ENCODE results near the gene PRMT7.

The PRMT7 gene

GRCh38 chr16:68375801-68376536 lies 65.2 kb downstream of the PRMT7 start:
- peaks cover 2 to 22% (median 15%) of the 10 kb centered on the region in 4 experiments for H3K4me1 ChIP-seq (ENCODE audit: control extremely low read depth in 1 of 4, control insufficient read depth in 4 of 4, insufficient read depth in 4 of 4, low read length in 3 of 4)
- H3K9me3 ChIP-seq (ENCODE audit: control extremely low read depth in 1 of 5, control insufficient read depth in 4 of 5, insufficient read depth in 2 of 5, low read depth in 1 of 5, low read length in 4 of 5), result no peaks in the 10 kb centered on the region
- DNase-seq, result no peak
- H3K36me3 ChIP-seq (ENCODE audit: control insufficient read depth in 4 of 4, insufficient read depth in 4 of 4, low read length in 3 of 4), result no peaks in the 10 kb centered on the region
- WGBS (ENCODE audit: insufficient coverage), result 95% methylated on average over 9 of the region's 11 CpGs
- CTCF ChIA-PET, result interaction anchor here (1.0 to 2.3 kb wide), 4 partner anchors 8 to 21 kb away, joined by 3 to 9 read pairs (median 6); no protein-coding TSS in a partner anchor
- H3K27ac ChIP-seq (ENCODE audit: insufficient read depth in 1 of 2, low read depth in 1 of 2, low read length in 2 of 2, poor library complexity in 1 of 2, severe bottlenecking in 2 of 2), result no peak overlapping the region
- POLR2A ChIA-PET, result no interaction called here
- H3K27me3 ChIP-seq (replicated peaks in 2 of 5; ENCODE audit: control insufficient read depth in 4 of 5, insufficient read depth in 5 of 5, low read length in 4 of 5), result no peaks in the 10 kb centered on the region
- H3K4me3 ChIP-seq (ENCODE audit: control insufficient read depth in 1 of 7, extremely low read depth in 1 of 7, insufficient read depth in 4 of 7, low read depth in 2 of 7, low read length in 6 of 7), result no peak overlapping the region

DNA sequence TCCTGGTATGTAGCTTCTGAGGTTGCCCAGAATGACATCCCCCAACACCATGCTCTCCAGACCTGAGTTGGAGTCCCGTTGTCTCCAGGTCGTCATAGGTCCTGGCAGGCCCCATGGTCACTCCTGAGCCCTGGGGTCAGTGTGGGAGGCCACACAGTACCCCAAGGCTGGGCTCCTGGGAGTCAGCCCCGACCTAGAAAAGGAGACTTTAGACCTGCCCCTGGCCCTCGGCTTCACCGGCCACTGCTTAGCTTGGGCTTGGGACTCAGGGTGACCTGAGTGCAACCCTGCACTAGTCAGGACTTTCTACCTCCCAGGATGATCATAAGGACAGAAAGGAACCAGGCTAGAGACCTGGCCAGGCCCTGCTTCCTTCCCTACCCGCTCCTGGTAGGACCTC lies 65.8 kb downstream of the PRMT7 start:
- no peak for DNase-seq
- Histone ChIP-seq H3K4me3 (ENCODE audit: control insufficient read depth in 1 of 7, extremely low read depth in 1 of 7, insufficient read depth in 4 of 7, low read depth in 2 of 7, low read length in 6 of 7) (no peak overlapping the region), H3K4me1 (ENCODE audit: control extremely low read depth in 1 of 4, control insufficient read depth in 4 of 4, insufficient read depth in 4 of 4, low read length in 3 of 4) (peaks cover 2 to 18% (median 11%) of the 10 kb centered on the region in 4 experiments), H3K27me3 (replicated peaks in 2 of 5; ENCODE audit: control insufficient read depth in 4 of 5, insufficient read depth in 5 of 5, low read length in 4 of 5) (no peaks in the 10 kb centered on the region), H3K36me3 (ENCODE audit: control insufficient read depth in 4 of 4, insufficient read depth in 4 of 4, low read length in 3 of 4) (no peaks in the 10 kb centered on the region), H3K27ac (ENCODE audit: insufficient read depth in 1 of 2, low read depth in 1 of 2, low read length in 2 of 2, poor library complexity in 1 of 2, severe bottlenecking in 2 of 2) (no peak overlapping the region), H3K9me3 (ENCODE audit: control extremely low read depth in 1 of 5, control insufficient read depth in 4 of 5, insufficient read depth in 2 of 5, low read depth in 1 of 5, low read length in 4 of 5) (no peaks in the 10 kb centered on the region)
- WGBS (ENCODE audit: insufficient coverage), result 95% methylated on average over 4 of the region's 6 CpGs
- CTCF ChIA-PET, result interaction anchor here (1.0 to 2.3 kb wide), 4 partner anchors 10 to 133 kb away, joined by 3 to 9 read pairs (median 6); no protein-coding TSS in a partner anchor
- POLR2A ChIA-PET, result no interaction called here

DNA sequence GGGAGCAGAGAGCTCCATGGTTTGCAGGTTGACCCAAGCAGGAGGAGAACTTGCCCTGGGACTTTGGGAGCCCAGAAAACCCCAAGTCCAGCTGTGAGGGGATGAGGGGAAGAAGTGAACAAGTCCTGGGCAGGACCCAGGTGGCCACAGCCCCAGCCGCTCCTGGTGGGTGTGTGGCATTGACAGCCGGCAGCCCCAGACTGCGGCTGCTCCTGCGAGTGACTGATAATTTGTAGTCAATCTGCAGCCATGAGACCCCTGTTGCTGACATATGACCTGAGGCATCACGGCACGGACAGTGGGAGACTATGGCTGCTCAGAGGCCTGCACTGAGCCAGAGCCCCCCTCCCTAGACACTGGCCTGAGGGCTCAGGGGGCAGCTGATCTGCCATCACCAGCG lies 66.4 kb downstream of the PRMT7 start:
- H3K27me3 ChIP-seq (replicated peaks in 2 of 5; ENCODE audit: control insufficient read depth in 4 of 5, insufficient read depth in 5 of 5, low read length in 4 of 5), result no peaks in the 10 kb centered on the region
- WGBS (ENCODE audit: insufficient coverage), result 97% methylated on average over 7 of the region's 7 CpGs
- H3K36me3 ChIP-seq (ENCODE audit: control insufficient read depth in 4 of 4, insufficient read depth in 4 of 4, low read length in 3 of 4), result no peaks in the 10 kb centered on the region
- no peak for DNase-seq
- H3K4me3 ChIP-seq (ENCODE audit: control insufficient read depth in 1 of 7, extremely low read depth in 1 of 7, insufficient read depth in 4 of 7, low read depth in 2 of 7, low read length in 6 of 7), result no peak overlapping the region
- H3K9me3 ChIP-seq (ENCODE audit: control extremely low read depth in 1 of 5, control insufficient read depth in 4 of 5, insufficient read depth in 2 of 5, low read depth in 1 of 5, low read length in 4 of 5), result no peaks in the 10 kb centered on the region
- POLR2A ChIA-PET, result no interaction called here
- CTCF ChIA-PET, result interaction anchor here (1.3 to 2.3 kb wide), 3 partner anchors 11 to 133 kb away, joined by 3 to 9 read pairs (median 8); no protein-coding TSS in a partner anchor
- no peak overlapping the region for H3K27ac ChIP-seq (ENCODE audit: insufficient read depth in 1 of 2, low read depth in 1 of 2, low read length in 2 of 2, poor library complexity in 1 of 2, severe bottlenecking in 2 of 2)
- peaks cover 2 to 18% (median 11%) of the 10 kb centered on the region in 4 experiments for H3K4me1 ChIP-seq (ENCODE audit: control extremely low read depth in 1 of 4, control insufficient read depth in 4 of 4, insufficient read depth in 4 of 4, low read length in 3 of 4)

- Histone ChIP-seq H3K4me3 (ENCODE audit: control insufficient read depth in 1 of 7, extremely low read depth in 1 of 7, insufficient read depth in 4 of 7, low read depth in 2 of 7, low read length in 6 of 7) (no peak overlapping the region), H3K4me1 (ENCODE audit: control extremely low read depth in 1 of 4, control insufficient read depth in 4 of 4, insufficient read depth in 4 of 4, low read length in 3 of 4) (peaks cover 2 to 18% (median 11%) of the 10 kb centered on the region in 4 experiments), H3K27ac (ENCODE audit: insufficient read depth in 1 of 2, low read depth in 1 of 2, low read length in 2 of 2, poor library complexity in 1 of 2, severe bottlenecking in 2 of 2) (no peak overlapping the region), H3K36me3 (ENCODE audit: control insufficient read depth in 4 of 4, insufficient read depth in 4 of 4, low read length in 3 of 4) (no peaks in the 10 kb centered on the region), H3K9me3 (ENCODE audit: control extremely low read depth in 1 of 5, control insufficient read depth in 4 of 5, insufficient read depth in 2 of 5, low read depth in 1 of 5, low read length in 4 of 5) (no peaks in the 10 kb centered on the region), H3K27me3 (replicated peaks in 2 of 5; ENCODE audit: control insufficient read depth in 4 of 5, insufficient read depth in 5 of 5, low read length in 4 of 5) (no peaks in the 10 kb centered on the region)
- POLR2A ChIA-PET, result interaction anchor here (0.8 to 0.9 kb wide), 2 partner anchors 8 to 11 kb away, joined by 3 read pairs; no protein-coding TSS in a partner anchor
- WGBS (ENCODE audit: insufficient coverage), result 91% methylated on average over 10 of the region's 11 CpGs
- CTCF ChIA-PET, result interaction anchor here (0.8 to 2.1 kb wide), 8 partner anchors 8 to 132 kb away, joined by 3 to 8 read pairs (median 4); no protein-coding TSS in a partner anchor
- DNase-seq, result no peak
Observed at GRCh38 chr16:68377667-68378393, 67.0 kb downstream of the PRMT7 start.

- peaks cover 2 to 24% (median 11%) of the 10 kb centered on the region in 4 experiments for H3K4me1 ChIP-seq (ENCODE audit: control extremely low read depth in 1 of 4, control insufficient read depth in 4 of 4, insufficient read depth in 4 of 4, low read length in 3 of 4)
- H3K27ac ChIP-seq (ENCODE audit: insufficient read depth in 1 of 2, low read depth in 1 of 2, low read length in 2 of 2, poor library complexity in 1 of 2, severe bottlenecking in 2 of 2), result no peak overlapping the region
- WGBS (ENCODE audit: insufficient coverage), result 73% methylated on average over 13 of the region's 13 CpGs
- H3K36me3 ChIP-seq (ENCODE audit: control insufficient read depth in 4 of 4, insufficient read depth in 4 of 4, low read length in 3 of 4), result no peaks in the 10 kb centered on the region
- CTCF ChIA-PET, result interaction anchor here (0.7 to 2.1 kb wide), 8 partner anchors 9 to 131 kb away, joined by 3 to 8 read pairs (median 4); no protein-coding TSS in a partner anchor
- peak in 2 of 3 donors; percentile 34 to 47 for DNase-seq
- no peaks in the 10 kb centered on the region for H3K9me3 ChIP-seq (ENCODE audit: control extremely low read depth in 1 of 5, control insufficient read depth in 4 of 5, insufficient read depth in 2 of 5, low read depth in 1 of 5, low read length in 4 of 5)
- H3K4me3 ChIP-seq (ENCODE audit: control insufficient read depth in 1 of 7, extremely low read depth in 1 of 7, insufficient read depth in 4 of 7, low read depth in 2 of 7, low read length in 6 of 7), result no peak overlapping the region
- POLR2A ChIA-PET, result interaction anchor here (0.6 to 0.9 kb wide), 3 partner anchors 9 to 38 kb away, joined by 3 read pairs; no protein-coding TSS in a partner anchor
- no peaks in the 10 kb centered on the region for H3K27me3 ChIP-seq (replicated peaks in 2 of 5; ENCODE audit: control insufficient read depth in 4 of 5, insufficient read depth in 5 of 5, low read length in 4 of 5)
Observed at GRCh38 chr16:68378436-68379415, 67.9 kb downstream of the PRMT7 start.

DNA sequence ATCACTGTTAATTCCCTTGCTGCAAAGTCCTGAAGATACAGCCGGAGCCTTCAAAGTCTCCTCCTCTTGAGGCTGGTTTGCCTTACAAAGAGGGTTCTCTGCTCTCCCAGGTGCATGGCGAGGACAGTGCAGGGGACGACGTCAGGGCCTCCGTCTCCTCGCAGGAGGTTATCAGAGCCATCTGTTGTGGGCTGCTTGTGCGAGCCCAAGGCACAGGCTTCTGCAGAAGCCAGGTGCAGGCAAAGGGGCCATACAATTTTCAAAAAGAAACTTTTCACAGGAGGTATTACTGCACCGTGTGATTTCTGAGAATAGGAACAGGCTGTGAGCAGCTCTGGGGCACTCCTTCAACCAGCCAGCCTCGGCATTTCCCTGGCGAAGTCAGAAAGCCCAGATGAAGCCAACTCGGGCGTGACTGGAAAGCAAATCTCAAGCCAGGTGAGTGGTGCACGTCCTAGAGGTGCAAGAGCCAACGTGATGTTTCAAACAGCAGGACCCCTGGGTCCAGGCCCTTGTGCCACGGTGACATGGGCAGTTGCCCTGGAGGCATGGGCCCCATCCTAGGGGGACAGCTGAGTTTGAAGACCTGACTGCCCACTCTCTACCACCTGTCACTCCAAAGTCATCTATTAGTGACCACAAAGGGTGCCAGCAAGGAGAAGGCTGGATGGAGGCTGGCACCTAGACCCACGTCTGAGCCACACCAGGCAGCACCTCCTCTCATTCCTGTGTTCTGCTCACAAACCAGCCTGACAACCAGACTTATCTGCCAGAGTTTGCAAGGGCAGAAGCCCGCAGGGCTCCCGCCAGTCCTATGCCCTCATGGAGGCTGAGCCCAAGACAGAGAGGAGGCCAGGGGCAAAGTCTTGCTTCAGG lies 68.9 kb downstream of the PRMT7 start:
- peak in 2 of 3 donors; percentile 25 to 55 for DNase-seq
- no peak overlapping the region for H3K27ac ChIP-seq (ENCODE audit: insufficient read depth in 1 of 2, low read depth in 1 of 2, low read length in 2 of 2, poor library complexity in 1 of 2, severe bottlenecking in 2 of 2)
- no peak overlapping the region for H3K4me3 ChIP-seq (ENCODE audit: control insufficient read depth in 1 of 7, extremely low read depth in 1 of 7, insufficient read depth in 4 of 7, low read depth in 2 of 7, low read length in 6 of 7)
- H3K4me1 ChIP-seq (ENCODE audit: control extremely low read depth in 1 of 4, control insufficient read depth in 4 of 4, insufficient read depth in 4 of 4, low read length in 3 of 4), result peaks cover 2 to 33% (median 15%) of the 10 kb centered on the region in 4 experiments
- H3K36me3 ChIP-seq (ENCODE audit: control insufficient read depth in 4 of 4, insufficient read depth in 4 of 4, low read length in 3 of 4), result no peaks in the 10 kb centered on the region
- ChIA-PET CTCF (interaction anchor here (1.0 kb wide), 1 partner anchor 9 kb away, joined by 3 read pairs; no protein-coding TSS in a partner anchor), POLR2A (no interaction called here)
- no peaks in the 10 kb centered on the region for H3K27me3 ChIP-seq (replicated peaks in 2 of 5; ENCODE audit: control insufficient read depth in 4 of 5, insufficient read depth in 5 of 5, low read length in 4 of 5)
- 91% methylated on average over 17 of the region's 18 CpGs for WGBS (ENCODE audit: insufficient coverage)
- no peaks in the 10 kb centered on the region for H3K9me3 ChIP-seq (ENCODE audit: control extremely low read depth in 1 of 5, control insufficient read depth in 4 of 5, insufficient read depth in 2 of 5, low read depth in 1 of 5, low read length in 4 of 5)
